HG03159 (cell line): ENCODE results near the gene PAX7.
"Not testable (repeated sequence)": the region's sequence is repeated elsewhere in the genome, so short reads cannot be mapped to it uniquely, and the experiment has no call there.

ENCODE experiments used
- ATAC-seq: cut with Tn5 transposase; IDR thresholded peaks from one replicate; pipeline ENCODE4 v1.9.1; 2021; ENCODE audit warnings: mild to moderate bottlenecking, moderate library complexity; ENCODE audit not compliant: unreplicated experiment

The PAX7 gene

GRCh38 chr1:18748435-18748834 lies 117.8 kb downstream of the PAX7 start:
- no peak for ATAC-seq

GRCh38 chr1:18749569-18749968 lies 118.9 kb downstream of the PAX7 start:
- no peak for ATAC-seq

DNA sequence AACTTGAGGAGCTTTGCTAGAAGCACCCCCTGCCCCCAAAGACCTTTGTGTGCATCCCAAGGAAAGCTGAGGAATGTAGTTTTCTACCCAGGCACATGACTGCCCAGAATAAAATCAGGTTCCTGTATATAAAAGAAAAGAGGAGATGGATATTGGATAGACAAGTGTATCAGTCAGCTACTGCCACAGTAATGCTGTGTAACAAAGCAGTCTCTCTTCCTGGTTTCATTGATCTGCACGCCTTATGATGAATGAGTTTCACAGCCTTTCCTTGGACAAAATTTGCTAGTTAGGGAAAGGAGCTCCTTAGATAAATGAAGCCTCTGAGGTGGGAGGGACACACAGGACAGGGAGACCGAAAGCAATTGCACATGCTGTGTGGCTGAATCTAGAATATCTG lies 120.0 kb downstream of the PAX7 start:
- no peak for ATAC-seq

DNA sequence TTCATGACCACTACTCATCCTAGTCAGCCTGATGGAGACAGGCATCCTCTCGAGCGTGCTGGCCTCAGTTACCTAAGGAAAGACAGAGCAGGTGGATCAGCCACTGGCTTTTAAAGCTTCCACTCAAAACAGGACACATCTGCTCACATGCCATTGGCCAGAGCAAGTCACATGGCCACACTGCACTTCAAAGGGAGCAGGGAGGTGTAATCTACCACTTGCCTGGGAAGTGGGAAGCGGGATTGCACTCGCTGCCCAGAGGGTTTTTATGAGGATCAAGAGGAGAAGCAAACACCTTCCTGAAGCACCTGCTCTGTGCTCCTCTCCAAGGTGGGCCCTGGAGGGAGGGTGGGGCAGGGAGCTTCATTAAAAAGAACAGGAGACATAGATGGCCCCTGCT lies 120.8 kb downstream of the PAX7 start:
- ATAC-seq: no peak

DNA sequence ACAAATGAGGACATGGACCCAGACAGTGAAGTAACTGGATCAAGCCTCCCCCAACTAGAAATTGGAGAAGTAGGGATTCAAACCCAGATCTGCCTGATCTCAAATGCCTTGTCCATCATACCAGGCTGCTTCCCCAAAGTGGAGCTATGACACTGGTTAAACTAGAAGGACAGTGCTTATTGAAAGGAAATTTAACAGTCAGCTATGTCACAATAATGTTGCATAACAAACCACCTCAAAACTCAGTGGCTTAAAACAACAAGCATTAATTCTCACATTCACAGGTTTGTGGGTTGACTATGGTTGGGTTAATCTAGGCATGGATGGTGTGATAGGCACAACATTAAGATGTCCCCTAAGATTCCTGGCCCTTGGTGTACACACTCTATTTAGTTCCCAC lies 121.8 kb downstream of the PAX7 start:
- no peak for ATAC-seq

GRCh38 chr1:18760156-18760555 lies 129.5 kb downstream of the PAX7 start:
- no peak for ATAC-seq

DNA sequence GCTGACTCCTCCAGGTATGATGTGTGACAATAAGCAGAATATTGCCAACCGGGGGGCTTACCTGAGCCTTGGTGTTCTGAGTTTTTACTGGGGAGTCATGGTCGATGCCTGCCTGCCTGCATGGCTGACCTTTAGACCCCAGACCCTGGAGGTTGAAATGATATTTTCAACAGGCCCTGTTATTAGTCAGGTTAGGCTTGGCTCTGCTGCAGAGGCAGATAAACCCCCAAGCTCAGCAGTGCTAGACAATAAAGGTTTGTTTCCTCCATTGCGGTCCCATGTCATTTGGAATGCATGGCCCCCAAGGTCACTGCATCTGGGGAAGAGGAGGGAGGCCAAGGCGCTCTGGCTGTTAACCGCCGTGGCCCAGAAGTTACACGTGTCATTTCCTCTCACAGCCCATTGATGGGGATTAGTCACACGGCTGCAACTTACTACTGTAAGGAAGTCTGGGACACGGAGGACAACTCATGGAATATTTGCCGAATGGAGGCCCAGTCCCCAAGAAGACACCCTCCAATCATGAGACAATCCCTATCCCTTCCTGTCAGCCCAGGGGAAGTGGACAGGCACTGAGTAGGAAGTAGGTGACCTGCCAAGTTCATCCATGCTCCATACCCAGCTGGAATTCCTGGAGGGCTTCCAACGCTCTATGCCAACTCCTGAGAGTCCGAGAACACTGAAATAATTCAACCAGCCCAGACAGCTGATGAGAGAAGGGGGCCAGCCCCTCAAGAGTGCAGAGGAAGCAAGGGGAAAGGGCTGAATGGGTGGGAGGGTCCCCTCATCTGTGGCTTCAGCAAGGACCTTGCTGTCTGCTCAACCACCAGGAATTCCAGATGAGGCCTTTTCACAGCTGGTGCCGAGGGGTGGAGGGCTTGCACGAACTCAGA lies 131.5 kb downstream of the PAX7 start:
- no peak for ATAC-seq

DNA sequence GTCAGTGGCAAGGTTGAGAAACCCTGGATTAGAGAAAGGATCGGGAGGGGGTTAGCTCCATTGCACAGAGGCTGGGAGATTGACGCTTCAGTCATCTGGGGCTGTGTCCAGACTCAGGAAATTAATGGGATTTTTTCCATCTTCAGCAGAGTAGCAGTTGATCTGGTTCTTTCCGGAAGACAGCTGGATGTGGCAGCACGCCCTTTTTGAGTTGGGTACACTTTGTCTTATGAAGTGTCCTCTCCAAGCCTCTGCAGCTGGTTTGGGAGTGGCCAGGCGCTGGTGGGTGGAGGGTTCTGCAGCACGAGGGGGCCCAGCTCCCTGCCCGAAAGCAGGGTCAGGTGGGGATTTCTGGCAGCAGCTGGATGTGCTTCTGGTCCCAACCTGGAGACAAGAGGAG lies 133.7 kb downstream of the PAX7 start:
- ATAC-seq: no peak

GRCh38 chr1:18765725-18766124 lies 135.1 kb downstream of the PAX7 start:
- ATAC-seq: no peak

DNA sequence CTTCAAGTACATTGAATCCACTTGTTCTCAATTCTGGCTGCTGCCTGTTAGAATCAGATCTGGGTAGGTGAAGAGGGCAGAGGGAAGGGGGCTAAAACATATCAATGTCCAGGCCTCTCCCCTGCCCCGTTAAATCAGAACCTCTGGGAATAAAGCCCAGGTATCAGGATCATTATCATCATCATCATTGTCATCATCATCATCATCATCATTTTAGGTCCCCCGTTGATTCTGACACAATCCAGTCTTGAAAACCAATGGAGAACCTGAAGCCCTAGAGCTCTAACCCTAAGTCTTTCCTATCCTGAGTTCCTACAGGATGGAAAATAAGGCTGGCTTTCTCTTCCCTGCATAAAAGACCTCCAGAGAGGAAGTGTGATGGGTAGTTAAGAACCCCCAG lies 135.7 kb downstream of the PAX7 start:
- no peak for ATAC-seq

GRCh38 chr1:18767576-18767975 lies 136.9 kb downstream of the PAX7 start:
- not testable (repeated sequence) for ATAC-seq

- no peak for ATAC-seq
These were observed 137.4 kb downstream of the PAX7 start for GRCh38 chr1:18768086-18768485.

DNA sequence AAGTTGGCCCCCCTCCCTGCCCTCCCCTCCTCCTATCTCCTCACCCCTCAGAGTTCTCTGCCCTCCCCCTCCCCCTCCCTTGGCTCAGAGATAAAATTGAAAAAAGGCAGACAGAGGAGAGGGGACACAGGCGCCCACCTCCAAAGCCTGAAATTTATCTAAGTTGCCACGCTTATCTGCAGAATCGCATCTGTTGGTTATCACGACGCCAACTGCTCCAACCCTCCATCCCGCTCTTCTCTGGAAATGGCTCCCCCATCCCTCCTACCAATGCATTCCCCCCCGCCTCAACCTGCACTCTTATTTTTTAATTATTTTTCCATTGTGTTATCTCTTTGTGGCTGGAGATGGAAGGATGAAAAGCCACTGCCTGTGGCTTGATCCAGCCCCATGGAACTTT lies 138.5 kb downstream of the PAX7 start:
- no peak for ATAC-seq

GRCh38 chr1:18770799-18771198 lies 140.2 kb downstream of the PAX7 start:
- no peak for ATAC-seq

DNA sequence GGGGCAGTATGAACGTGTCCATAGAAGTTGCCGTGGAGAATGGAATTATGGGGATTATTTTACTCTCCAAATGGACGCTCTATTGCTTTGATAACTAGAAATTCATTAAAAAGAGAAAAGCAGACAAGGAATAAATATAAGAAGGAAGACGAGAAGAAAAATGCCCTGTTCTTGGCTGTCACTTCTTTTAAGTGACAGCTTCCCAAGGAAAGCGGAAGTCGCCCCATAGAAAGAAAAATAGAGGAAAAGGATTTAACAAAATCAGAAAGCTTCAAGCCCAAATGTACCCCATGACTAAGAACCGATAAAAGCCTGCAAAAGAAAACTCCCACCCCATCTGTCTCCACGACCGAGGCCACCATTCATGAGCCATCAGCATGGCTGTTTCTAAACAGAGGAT lies 143.1 kb downstream of the PAX7 start:
- ATAC-seq: no peak

GRCh38 chr1:18775341-18775740 lies 144.7 kb downstream of the PAX7 start:
- no peak for ATAC-seq

DNA sequence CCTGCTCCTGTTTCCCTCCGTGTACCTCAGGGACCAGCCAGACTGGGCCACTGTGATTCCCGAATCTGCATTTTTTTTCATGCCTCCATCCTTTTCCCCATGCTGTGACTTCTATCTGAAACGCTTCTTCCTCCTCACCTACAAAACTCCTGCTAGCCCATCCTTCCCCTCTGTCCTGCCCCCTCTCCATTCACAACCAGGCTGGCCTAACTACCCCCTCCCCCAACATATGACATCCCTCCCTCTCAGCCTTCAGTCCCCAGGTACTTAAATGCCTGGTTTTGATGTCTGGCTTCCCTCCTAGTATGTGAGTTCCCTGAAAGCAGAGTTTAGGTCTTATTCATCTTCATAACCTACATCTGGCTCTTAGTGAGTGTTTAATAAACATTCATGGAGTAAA lies 146.1 kb downstream of the PAX7 start:
- no peak for ATAC-seq

DNA sequence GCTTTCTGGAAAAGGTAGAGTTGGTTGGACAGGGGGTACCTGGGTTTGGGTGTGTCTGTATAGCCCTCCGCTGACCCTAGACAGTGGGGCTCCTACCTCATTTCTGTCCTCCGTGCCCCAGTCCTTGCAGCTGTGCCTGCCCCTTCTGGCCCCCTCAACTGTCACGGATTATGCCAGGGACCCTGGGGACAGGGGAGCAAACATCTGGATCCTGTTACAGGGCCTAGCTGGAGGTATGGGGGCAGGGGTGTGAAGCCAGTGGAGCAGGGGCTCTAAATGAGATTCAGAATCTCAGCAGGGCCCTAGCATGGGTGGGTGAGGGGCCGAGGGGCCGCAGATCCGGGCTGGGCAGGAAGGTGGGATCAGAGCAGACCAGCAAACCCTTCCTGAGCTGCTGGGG lies 147.8 kb downstream of the PAX7 start:
- ATAC-seq: no peak

DNA sequence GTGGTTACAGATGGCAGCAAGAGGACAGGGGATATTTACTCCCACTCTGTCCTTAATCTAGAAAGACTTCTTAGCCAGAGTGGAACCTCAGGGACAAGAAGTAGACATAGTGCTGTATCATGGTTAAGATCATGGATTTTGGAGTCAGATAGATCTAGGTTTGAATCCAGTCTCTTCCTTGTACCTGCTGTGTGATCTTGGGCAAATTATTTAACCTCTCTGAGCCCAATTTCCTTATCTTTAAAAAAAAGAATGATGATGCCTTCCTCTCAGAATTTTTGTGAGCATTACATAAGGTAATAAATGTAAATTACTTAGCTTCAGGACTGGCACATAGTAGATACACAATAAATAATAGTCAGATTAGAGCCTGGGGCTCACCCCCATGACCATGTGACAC lies 150.4 kb downstream of the PAX7 start:
- no peak for ATAC-seq

DNA sequence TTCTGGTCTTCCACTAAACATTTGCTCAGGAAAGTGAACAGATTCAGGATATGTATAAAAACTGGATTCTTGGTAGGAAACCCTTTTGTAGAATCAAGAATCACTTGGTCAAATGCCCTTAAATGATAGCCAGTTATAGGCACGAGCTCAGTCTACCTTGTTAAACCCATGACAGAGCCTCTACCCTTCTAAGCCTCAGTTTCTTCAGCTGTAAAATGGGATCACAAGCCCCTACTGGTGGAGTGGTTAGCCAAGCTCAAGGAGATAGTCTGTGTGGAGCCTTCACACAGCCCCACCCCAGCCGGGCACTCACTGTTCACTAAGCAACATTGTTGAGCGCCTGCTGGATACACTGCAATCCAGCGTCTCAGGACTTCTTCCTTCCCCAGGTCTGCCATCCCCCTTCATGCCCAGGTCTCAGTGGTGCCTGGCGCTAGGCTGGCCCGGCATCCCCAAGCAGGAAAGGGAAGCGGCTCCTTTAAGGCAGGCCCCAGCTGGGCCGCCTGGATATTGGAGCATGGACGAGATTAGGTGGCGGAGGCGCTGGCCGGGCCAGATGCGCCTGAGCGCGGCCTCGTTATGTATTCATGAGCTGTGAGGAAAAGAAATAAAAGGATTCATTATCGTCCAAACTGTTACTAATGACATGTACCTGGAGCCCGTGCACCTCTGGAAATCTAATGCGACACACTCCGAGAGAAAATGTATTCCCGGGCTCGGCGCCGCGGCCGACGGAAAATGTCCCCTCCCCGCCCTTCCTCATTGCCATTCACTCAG lies 153.2 kb downstream of the PAX7 start:
- ATAC-seq: no peak

DNA sequence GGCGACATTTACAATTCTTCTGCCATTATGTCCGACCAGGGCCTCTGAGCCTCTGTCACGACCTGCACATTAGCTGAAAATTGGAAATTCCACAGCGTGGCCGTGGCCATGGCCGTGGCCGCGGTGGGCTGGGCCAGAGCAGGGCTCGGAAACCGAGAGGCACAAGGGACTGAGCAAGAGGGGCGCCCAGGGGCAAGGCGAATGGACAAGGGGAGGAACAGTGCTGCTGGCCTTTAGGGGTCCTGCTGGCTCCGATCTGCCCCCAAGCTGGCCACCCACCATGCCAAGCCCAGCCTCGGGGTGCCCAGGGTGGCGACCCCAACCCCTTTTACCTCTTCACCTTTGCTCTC lies 153.8 kb downstream of the PAX7 start:
- ATAC-seq: no peak

DNA sequence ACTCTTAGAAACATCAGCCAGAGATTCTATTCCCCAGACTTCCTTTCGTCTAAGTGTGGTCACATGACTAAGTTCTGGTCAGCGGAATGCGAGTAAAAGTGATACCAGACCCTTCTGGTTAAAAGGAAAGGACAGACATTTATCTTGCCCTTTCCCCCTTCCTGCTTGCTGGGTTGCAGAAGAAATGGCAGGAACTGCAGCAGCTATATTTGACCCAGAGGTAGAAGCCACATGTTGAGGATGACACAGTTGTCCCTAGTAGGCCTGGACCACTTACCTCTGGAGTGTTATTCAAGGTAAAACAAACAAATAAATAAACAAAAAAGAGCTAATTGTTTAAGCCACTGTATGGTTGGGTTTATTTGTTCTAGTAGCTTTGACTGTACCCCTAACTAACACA lies 155.5 kb downstream of the PAX7 start:
- ATAC-seq: no peak
